IPS DF 4.7 (cell line): ENCODE results near the gene RC3H1.
"Not testable (repeated sequence)": the region's sequence is repeated elsewhere in the genome, so short reads cannot be mapped to it uniquely, and the experiment has no call there.

ENCODE experiments used
- DNase-seq: peaks from one replicate; pipeline ENCODE4 v3.0.0-alpha.2; 2013; ENCODE audit warnings: low spot score; ENCODE audit errors: extremely low read depth

RC3H1 gene

DNA sequence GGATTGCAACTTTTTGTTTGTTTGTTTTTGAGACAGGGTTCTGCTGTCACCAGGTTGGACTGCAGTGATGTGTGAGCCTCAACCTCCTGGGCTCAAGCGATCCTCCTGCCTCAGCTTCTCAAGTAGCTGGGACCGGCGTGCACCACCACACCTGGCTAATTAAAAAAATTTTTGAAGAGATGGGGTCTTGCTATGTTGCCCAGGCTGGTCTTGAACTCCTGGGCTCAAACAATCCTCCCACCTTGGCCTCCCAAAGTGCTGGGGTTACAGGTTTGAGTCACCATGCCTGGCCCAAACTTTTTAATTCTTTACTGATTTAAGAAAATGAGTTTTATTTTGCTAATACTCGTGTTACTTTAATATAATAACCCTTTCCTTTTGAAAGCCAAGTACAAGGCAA, 73.6 kb downstream of the RC3H1 start:
- no peak for DNase-seq

DNA sequence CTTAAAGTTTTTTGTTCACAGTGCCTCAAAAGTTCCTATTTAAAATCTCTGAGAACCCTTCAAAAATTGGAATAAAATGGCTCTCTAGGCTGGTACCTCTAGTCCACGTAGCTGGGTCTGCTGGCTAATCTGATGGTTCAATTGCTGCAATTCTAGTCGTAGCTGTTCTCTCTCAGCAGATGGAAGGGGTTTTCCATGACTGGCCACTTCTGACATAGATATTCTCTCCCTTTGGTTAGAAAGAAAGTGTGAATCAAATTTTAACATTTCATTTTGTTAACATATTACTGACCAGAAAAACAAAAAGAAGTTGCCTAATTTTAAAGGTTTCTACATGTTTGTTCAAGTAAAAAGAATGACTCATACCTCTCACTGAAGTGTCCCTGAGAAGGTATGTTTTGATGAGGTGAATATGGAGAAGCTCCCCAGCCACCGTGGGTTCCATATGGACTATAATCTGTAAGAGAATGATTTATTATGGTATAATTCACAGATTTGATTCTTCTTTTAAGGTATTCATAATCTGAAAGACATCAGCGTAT, 75.7 kb downstream of the RC3H1 start:
- no peak for DNase-seq

DNA sequence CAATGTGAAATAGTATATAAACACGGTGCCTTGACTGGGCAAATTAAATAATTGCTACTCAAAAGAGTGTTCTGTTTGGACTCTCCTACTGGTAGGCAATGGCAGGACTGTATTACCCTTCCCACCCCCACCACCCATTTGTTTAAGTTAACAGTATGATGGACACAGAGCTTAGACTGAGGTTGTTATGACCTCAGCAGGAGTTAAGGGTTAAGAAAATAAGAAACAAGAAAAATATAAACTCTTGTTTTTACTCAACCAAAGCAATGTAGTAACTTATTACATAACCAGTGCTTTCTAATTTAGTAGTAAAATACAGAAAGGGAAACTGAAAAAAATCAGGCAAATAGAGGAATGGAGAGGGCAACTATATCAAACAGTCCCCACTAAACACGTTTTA, 85.1 kb downstream of the RC3H1 start:
- no peak for DNase-seq

DNA sequence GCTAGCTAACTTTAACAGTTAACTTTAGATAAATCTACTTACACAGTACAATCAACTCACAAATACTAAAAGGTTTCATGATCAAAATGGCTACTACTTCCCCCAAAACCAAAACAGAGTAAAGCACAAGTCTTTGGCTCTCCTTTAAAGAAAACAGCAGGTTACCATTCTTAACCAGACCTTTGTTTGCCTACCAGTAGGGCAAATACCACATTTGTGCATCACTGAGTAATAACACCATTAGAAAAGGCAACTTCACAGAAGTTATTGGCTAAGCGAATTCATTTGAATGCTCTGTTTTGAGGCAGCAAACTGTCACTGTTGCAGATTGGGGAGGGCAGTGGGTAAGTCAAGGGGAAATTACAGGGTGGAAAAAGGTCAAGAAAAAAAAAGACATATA, 87.7 kb downstream of the RC3H1 start:
- DNase-seq, result no peak

DNA sequence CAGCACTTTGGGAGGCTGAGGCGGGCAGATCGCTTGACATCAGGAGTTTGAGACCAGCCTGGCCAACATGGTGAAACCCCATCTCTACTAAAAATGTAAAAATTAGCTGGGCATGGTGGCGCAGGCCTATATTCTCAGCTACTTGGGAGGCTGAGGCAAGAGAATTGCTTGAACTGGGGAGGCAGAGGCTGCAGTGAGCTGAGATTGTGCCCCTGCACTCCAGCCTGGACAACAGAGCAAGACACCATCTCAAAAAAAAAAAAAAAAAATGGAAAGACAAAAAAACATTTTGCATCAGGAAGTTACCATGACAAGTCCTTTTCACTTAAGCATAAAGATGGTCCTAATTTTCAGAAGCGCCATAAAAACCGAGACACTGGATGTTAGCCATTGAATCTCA, 91.6 kb downstream of the RC3H1 start:
- not testable (repeated sequence) for DNase-seq

DNA sequence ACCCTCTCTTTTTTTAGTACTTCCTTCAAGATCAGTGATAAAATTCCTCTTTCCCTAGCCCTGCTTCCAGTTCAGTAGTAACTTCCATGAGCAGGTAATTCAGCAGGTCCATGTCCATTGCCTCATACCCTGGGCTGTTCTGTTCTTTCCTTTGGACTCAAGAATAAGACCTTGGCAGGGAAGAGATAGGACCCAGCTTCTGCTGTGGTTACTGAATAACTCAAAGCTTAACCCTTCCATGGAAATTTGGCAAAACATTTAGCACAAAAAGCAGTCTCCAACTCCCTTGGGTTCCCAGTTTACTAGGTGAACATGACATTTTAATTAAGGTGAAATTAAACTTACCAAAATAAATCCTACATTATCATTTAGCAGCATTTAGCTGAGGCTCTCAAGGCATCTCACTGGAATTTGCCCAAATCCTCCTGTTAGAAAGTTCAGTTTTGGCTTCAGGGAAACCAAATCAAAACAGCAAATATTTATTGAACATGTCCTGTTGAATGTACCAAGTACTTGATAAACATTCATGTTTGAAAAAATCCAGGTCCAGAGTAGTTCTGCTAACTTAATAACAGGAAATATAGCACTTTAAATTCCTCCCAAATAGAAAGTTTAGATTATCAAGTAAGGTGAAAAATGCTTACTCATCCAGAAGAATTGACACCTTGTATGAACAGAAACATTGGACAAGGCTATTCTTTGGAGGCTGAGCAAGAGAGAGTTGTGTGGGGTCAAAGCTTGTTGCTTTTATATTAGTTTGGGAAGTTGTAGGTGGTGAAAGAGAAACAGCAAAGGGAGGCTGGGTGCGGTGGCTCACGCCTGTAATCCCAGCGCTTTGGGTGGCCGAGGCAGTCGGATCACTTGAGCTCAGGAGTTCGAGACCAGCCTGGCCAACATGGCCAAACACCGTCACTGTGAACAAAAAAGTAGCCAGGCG, 96.6 kb downstream of the RC3H1 start:
- no peak for DNase-seq

DNA sequence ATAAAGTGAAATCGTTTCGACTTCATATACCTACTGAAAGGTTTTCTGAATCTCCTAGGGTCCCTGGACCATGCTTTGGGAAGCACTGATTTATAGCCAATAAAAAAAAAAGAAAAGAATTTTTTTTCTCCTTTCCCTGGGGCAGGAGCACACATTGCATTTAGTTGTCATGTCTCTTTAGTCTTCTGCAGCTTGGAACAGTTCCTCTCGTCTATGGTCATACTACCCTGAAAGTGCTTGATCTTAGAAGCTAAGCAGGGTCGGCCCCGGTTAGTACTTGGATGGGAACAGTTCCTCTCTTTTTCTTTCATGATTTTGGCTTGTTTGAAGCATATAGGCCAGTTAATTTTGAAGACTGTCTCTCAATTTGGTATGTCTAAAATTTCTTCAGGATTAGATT, 101.3 kb downstream of the RC3H1 start:
- DNase-seq, result no peak

DNA sequence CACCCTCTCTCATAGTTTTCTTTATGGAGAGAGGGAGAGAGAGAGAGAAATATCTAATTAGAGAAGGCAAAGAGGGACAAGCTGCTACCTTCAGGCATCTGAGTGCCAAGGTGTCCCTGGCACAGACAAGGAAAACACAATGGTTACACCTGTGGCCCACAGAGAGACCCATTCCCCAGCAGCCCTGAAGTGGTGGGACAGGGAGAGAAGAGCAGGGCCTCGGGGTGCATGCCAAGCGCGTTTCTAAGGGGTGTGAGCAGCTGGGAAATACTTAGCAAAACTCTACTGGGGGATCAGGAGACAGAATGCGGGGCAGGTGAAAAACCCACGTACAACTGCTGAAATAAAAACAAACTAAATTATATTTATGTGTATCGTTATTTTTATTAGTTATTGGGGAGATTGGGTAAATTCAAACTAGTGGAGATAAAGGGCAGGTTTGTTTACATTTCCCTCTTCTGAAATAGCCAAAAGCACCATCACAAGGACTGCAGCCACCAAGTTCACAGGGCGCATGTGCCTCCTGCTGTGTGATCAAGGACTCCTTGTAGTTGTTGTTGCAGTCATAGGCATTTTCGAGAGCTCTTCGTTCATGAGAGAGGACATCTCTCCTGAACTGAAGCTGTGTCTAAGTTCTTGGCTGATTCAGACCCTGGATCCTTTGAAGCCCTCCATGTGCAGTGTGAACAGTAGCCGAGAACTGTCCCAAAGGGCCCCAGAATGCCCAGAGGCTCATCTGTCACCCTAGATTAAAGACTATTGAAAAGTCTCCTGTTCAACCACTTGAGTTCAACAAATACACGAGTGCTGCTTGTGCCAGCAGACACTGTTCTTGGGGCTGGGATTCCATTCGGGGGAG, 104.3 kb downstream of the RC3H1 start:
- no peak for DNase-seq

DNA sequence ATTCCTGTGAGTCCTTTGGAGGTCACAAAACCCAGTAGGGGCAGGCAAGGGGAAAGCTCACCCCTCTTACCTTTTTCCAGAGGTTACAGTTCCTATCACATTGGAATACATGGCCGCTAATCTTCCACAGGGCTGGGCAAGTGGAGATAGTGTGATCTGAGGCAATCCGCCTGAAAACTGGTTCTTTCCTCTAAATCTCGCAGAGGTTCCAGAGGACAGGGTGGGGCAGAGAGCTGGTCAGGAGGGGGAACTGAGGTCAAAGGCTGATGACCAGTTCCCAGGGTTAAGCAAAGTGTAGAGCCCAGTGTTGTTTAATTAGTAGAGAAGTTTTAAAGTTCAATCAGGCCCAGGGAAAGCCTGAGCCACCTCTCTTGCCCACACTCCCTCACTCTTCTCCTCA, 105.0 kb downstream of the RC3H1 start, which contains the start of gene SERPINC1:
Gene SERPINC1, minus strand, starts transcription at position 179 of the 400 bp plus-strand sequence. Its CDS starts 68 bp downstream, at position 111.
- DNase-seq, result no peak

DNA sequence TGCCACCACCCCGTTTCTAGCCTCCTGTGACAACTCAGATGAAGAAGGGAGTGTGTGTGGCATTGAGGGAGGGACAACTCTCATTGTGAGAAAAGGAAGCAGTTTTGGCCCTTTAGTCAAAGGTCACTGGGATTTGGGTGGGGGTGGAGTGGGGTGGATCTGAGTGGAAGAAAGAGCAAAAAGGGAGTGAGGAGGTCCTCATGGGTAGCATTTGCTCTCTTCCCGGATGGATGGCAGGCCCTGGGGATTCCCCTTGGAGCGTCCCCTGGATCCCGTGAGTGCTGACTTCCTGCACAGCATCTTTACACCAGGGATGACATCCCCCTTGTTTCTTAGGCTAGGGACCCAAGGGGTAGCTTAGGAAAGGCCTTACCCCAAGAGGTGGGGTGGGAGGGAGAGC, 105.5 kb downstream of the RC3H1 start:
- DNase-seq, result no peak

DNA sequence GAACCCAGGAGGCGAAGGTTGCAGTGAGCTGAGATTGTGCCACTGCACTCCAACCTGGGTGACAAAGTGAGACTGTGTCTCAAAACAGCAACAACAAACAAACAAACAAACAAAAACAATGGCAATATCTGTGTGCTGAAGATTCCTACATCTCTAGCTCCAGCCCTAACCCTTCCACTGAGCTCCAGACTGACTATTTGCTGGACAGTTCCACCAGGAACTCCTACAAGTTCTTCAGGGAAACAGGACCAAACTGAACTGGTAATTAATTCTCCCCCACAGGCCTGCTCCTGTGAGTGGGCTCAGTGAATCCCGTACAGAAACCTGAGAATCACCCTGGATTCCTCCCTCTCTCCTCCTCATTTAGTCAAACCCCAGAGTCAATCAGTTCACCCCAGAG, 106.6 kb downstream of the RC3H1 start:
- DNase-seq, result no peak

DNA sequence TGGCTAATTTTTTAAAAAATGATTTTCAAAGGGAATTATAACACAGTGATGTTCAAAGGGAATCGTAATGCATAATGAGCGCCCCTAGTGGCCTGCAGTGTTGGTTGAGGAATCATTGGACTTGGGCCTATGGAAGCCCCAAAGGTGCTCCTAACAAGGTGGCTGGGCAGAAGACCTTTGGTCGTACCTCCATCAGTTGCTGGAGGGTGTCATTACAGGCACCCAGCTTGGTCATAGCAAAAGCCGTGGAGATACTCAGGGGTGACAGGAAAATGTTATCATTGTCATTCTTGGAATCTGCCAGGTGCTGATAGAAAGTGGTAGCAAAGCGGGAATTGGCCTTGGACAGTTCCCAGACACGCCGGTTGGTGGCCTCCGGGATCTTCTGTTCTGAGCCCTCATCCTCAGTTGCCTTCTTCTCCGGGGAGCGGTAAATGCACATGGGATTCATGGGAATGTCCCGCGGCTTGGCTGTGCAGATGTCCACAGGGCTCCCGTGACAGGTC, 107.7 kb downstream of the RC3H1 start:
- DNase-seq, result no peak

DNA sequence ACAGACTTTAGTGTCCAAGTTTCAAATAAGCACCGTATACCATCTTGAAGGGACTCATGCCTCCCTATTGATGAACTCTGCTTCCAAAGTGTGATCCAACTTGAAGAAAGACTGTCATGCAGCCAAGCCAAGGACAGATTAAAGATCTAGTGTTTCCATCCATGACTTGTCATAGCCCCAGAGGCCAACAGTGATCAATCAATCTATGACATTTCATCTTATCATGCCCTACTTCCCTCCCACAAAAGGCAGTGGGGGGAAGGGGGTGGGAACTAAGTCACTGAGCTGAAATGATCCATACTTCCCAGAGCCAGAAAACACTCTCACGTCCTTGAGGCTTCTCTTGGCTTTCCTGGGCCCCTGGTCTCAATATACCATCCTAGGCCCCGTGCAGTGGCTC, 109.0 kb downstream of the RC3H1 start:
- DNase-seq, result no peak

DNA sequence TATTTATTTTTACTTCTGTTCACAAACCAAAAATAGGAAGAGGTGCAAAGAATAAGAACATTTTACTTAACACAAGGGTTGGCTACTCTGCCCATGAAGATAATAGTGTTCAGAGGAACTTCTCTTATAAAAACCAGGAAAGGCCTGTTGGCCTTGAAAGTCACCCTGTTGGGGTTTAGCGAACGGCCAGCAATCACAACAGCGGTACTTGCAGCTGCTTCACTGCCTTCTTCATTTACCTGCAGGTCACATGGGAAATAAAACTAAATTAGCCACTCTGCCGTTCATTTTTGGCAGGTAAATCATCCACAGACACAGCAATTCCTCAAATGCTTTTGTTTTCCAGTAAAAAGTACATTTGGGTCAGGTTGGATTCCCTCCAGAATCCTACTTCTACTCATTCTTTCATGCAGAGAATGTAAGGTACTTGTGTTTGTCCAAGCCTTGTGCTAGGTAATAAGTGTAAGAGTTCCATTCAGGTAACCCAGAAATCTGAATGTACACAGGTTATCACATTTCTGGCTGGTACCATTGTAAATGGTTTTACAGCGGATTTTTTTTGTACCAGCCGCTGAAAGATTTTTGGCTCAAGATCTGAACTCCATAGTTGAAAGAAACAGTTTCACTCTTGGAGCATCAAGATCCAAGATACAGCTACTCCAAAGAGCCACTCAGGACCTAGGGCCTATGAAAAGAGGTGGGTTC, 118.2 kb downstream of the RC3H1 start:
- DNase-seq, result no peak

DNA sequence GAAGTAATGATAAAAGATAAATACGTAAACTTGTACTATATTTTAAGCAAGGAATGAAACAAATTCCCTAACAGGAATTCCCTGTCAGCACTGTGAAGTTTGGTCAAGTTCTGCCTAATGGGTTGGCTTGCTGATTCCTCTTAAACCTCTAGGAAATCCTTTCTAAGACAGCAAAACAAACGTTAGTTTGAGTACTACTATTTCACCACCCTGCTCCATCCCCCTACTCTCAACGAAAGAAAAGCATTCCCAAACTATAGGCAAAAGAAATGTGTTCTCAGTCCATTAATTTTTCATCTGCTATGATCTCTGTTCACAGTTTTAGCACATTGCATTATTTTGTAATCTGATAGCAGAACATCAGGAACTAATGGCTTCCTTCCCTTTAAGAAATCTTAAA, 121.2 kb downstream of the RC3H1 start:
- no peak for DNase-seq

DNA sequence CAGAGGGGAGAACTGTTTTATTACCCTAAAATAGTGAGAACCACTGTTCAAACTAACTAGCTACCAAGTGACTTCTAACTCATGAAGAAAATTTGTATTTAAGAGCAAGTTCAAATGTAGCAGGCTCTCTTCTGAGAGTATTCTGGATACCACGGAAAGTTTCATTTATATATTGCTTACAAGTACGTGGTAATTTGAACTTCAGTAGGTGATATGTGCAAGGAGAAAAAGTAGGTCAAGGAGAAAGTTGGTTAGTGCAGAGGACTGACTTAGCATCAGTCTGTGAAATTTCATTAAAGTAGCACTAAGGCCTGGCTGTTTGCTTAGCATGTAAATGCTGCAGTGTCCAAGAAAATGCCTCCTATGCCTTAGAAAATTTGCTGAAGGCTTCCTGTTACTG, 121.7 kb downstream of the RC3H1 start:
- DNase-seq, result no peak

DNA sequence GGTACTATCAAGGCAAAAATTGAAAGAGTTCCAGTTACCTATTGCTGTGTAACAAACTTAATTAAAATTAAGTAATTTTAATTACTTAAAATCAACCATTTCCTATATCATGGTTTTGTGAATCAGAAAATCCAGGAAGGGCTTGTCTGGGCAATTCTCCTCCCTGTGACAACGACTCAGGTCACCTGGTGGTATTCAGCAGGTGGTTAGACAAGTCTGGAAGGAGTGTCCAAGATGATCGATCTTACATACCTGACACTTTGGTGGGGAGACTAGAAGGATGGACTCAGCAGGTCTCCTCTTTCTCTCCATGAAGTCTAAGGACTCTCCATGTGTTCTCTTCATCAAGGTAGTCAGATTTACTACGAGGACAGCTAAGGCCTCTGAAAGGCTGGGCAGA, 128.0 kb downstream of the RC3H1 start:
- DNase-seq, result no peak

DNA sequence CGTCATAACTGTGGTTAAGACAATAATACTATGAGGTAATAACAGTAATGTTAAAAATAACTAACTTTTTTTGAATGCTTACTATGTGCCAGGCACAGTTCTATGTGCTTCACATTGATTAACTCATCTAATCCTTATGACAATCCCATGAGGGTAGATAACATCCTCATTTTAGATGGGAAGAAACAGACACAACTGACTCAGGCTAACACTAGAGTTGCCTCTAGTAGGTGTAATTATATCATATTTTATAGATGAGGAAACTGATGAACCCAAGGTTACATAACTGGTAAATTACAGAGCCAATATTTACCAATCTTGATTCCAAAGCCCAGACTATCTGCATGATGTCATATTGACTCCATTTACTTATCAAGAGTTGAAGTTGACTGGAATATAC, 128.5 kb downstream of the RC3H1 start:
- DNase-seq, result no peak

DNA sequence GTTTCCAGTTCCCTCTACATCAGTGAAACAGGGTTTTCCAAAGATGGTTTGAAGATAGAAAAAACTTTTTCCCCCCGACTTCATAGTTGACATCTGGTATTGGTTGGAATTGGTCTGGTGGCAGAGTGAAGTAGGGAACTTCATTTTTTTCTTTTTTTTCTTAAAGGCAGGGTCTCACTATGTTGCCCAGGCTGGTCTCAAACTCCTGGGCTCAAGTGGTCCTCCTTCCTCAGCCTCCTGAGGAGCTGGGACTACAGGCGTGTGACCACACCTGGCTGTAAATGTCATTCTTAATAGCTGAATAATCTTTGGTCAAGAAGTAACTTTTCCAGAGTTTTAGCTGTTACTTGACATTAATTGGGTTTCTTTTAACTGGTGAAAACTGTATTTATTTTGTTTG, 132.3 kb downstream of the RC3H1 start:
- DNase-seq, result no peak

DNA sequence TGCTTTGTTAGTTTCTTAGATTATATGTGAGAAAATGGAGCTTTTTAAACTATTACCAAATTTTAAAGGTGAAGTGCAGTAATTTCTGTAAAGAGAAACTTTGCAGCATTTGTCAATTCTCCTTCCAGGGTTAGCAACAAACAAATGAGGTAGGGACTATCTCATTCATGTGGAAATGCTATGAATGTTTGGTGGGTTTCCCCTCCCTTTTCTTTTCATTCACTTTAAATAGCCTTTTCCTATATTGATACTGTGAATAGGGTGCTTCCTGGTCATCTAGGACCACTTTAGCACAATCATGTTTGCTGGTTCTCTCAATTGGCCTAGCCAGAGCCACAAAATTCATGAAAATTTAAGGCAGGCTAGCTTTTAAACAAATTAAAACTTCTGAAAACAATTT, 133.4 kb downstream of the RC3H1 start:
- no peak for DNase-seq

DNA sequence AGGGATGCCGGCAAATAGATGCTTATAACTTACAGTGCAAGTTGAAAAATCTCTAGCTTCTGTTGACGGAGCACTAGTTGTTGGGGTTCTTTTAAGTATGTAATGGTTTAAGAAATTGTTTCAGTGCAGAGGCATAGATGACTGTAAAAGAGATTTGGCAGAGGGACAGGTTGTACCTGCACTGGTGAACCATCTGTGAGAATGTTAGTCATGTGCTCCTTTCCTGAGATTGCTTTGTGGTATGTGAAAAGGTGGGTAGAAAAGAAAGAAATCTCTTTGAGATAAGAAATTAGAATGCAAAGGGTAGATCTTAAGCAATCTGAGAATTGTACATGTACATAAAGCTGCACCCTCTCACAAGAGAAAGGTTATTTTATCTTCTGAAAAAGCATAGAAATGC, 134.5 kb downstream of the RC3H1 start:
- DNase-seq, result no peak
